NCI-H128 (cell line): ENCODE results near the gene CFAP100.

Source experiments
- DNase-seq: peaks from one replicate; lab custom pipeline; 2025; ENCODE audit not compliant: unreplicated experiment; lab: John Stamatoyannopoulos, UW

Gene CFAP100

DNA sequence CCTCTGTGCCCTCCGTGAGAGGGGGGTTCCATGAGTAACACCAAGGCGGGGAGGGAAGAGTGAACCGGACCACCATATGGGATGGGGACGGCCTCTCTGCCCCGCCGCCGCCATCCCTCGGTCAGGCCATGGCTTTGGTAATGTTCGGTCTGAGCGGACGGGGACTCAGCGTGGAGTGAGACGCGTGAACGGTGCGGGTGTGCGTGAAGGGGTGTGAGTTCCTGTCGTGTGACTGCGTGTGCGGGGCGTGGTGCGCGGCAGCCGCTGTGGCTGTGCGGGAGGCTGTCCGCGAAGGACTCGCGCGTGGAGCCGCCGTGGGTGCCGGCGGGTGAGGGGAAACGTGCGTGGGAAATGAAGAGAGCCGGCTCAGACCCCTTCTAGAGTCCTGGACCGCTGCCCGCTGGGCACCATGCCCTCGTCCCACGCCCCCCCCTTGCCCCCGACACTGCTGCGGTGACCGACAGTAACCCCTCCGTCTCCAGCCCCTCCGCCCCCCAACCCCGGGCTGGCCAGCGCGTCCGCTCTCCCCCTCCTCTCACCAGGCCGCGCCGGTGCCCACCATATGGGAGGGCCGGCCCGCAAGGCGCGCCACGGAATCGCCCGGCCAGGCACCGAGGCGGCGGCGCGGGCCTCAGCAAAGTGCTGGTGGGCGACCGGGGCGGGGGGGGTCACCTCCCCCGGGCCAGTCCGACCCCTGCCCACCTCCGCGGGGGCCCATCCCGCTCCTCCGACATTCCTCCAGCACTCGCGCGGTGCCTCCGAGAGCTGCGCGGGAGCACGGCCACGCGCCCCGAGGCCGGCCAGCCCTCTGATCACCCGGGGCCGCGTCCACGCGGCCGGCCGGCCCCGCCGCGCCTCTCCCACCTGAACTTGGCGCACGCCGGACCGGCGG, 38.1 kb upstream of the CFAP100 start:
- no peak for DNase-seq

- DNase-seq = peak; percentile 73
Observed at GRCh38 chr3:126357295-126358037, 37.2 kb upstream of the CFAP100 start, which contains the start of gene KLF15. Gene KLF15 (minus strand): TSS chr3:126357408. CDS start chr3:126352922, 4,486 bp downstream.

- DNase-seq = no peak
Observed at GRCh38 chr3:126358038-126358815, 36.5 kb upstream of the CFAP100 start.

- DNase-seq = no peak
Observed at GRCh38 chr3:126358816-126359181, 35.9 kb upstream of the CFAP100 start.

GRCh38 chr3:126360046-126360713, 34.5 kb upstream of the CFAP100 start:
- DNase-seq = no peak

GRCh38 chr3:126360714-126361060, 34.0 kb upstream of the CFAP100 start:
- DNase-seq = no peak

DNA sequence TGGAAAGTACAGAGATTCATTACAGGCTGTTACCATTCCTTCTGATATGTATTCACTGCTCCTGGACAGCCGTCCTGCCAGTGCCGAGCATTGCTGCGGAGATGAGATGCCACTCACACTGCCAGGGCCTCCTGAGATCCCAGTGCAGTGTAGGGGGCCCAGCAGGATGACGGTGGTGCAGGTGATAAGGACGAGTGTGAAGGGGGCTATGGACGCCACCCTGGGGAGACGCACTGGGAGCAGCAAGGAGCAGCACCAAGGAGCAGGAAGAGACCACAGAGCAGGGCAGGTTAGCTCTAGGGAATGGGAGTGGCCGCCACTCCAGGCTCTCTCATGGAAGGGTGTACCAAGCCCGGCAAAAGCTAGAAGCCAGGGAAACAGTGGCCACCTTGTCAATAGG, 33.5 kb upstream of the CFAP100 start:
- DNase-seq = no peak

DNA sequence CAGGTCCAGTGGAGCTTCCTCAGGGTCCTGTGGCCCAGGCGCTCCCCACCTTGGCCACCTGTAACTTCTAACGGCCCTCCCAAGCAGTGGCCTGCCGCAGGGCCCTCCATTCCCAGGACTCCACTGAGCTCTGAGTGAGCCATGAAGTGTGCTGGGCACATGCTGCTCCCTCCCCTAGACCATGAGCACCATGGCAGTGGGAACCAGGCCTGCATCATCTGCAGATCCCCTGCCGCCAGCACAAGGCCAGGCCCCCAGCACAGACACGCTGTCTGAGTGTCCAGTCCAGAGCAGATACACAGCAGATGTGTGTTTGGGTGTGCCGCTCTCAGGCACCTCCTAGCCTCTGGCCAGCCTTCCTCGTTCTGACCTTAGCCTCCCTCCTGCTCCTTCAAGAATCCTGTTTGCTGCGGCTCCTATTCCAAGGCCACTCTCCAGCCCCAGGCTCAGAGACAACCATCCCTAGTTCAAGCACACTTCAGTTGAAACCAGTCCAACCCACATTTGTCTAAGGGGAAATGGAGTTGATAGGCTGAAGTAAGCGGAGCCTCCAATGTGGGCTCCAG, 30.5 kb upstream of the CFAP100 start:
- no peak for DNase-seq

- no peak for DNase-seq
Observed at GRCh38 chr3:126364731-126365301, 29.9 kb upstream of the CFAP100 start.

GRCh38 chr3:126365351-126366277, 29.1 kb upstream of the CFAP100 start:
- no peak for DNase-seq

- DNase-seq = no peak
Observed at GRCh38 chr3:126367316-126367805, 27.3 kb upstream of the CFAP100 start.

DNA sequence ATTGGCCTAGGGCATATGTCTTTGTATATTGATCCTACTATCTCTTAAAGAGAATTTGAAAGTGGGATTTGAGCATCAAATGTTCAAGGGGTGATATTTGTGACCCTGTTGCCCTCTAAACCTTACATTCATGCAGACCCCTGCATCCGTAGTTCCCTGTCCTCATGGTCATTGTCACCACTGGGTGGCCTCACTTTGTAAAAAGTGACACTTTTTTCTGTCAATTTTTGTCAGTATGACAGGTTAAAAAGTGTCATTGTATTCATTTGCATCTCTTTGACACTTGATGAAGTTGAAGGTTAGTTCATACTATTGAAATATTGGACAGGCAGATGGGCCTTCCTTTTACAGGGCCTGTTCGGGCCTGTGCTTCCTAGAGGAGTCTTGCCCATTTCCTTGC, 25.2 kb upstream of the CFAP100 start:
- no peak for DNase-seq

DNA sequence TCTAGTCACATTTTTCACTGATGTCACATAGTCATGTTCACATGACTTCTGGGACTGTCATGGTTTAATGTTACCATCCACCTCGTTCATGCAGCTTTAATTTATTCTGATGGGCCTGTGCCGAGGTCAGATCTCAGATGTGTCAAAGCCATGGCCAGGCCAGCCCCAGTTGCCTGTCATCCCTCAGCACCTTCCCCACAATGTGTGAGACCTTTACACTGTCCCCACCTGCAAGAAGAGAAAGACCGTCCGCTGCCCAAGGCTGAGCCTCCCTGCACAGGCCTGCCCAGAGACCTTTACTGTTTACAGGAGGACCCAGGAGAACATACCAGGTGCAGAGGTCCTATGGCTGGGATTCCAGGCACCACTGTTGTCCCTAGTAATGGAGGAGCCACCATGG, 24.7 kb upstream of the CFAP100 start:
- no peak for DNase-seq

- no peak for DNase-seq
Observed at GRCh38 chr3:126370606-126371005, 24.1 kb upstream of the CFAP100 start.

GRCh38 chr3:126371096-126371705, 23.5 kb upstream of the CFAP100 start:
- DNase-seq = no peak

GRCh38 chr3:126372413-126373145, 22.1 kb upstream of the CFAP100 start:
- no peak for DNase-seq

- DNase-seq = no peak
Observed at GRCh38 chr3:126373146-126373613, 21.5 kb upstream of the CFAP100 start.
